WTC11 (cell line): ENCODE data around the gene ARHGAP19. TPM values are rescaled to one million over a fixed set of nuclear protein-coding genes. Genes with fewer than 3 reads are reported as not detected.

Experiments used
- ATAC-seq: fragments of 200-7000 bp; cut with Tn5 transposase; 2 replicates; pipeline ENCODE4 v1.10.0; 2021; ENCODE audit warnings: mild to moderate bottlenecking, moderate library complexity
- CTCF ChIA-PET: fragments of 300-600 bp; sonication (Branson Sonifier 250); formaldehyde crosslinking; loops from one replicate; lab custom pipeline; 2021; ENCODE audit warnings: antibody characterized with exemption; lab: Charles Lee
- POLR2A ChIA-PET: fragments of 350-600 bp; sonication (Branson Sonifier 250); formaldehyde crosslinking; loops from one replicate; lab custom pipeline; 2021; ENCODE audit warnings: antibody characterized with exemption; lab: Charles Lee
- DNase-seq: peaks from one replicate; pipeline ENCODE4 v3.0.0; 2021; ENCODE audit warnings: low spot score
- H3K27ac Mint-ChIP-seq: 2 replicates; pipeline ENCODE4 v1.8.0; 2021; ENCODE audit warnings: mixed read lengths
- H3K27me3 Mint-ChIP-seq: 2 replicates; pipeline ENCODE4 v1.8.0; 2021; ENCODE audit warnings: low read depth, mild to moderate bottlenecking, moderate library complexity, mixed read lengths
- H3K36me3 Mint-ChIP-seq: 2 replicates; pipeline ENCODE4 v1.8.0; 2021; ENCODE audit warnings: mixed read lengths
- H3K4me1 Mint-ChIP-seq: 2 replicates; pipeline ENCODE4 v1.8.0; 2022; ENCODE audit warnings: mixed read lengths
- H3K4me3 Mint-ChIP-seq: 2 replicates; pipeline ENCODE4 v1.8.0; 2021; ENCODE audit warnings: mild to moderate bottlenecking, moderate library complexity, mixed read lengths
- H3K9me3 Mint-ChIP-seq: 2 replicates; pipeline ENCODE4 v1.8.0; 2021; ENCODE audit warnings: mixed read lengths
- ATF1 ChIP-seq: sonication (generic); formaldehyde crosslinking; IDR thresholded peaks from 2 replicates; pipeline ENCODE4 v1.8.1; 2023; ENCODE audit warnings: mild to moderate bottlenecking, moderate library complexity, missing genetic modification reagents
- CDX4 ChIP-seq: fragments of 250-450 bp; sonication (Bioruptor Pico); IDR thresholded peaks from 2 replicates; pipeline ENCODE4 v1.9.0; 2021; ENCODE audit warnings: moderate library complexity, mild to moderate bottlenecking, inconsistent platforms, borderline replicate concordance
- CREB1 ChIP-seq: sonication (generic); formaldehyde crosslinking; IDR thresholded peaks from 2 replicates; pipeline ENCODE4 v1.8.0; 2023; ENCODE audit warnings: mild to moderate bottlenecking, missing genetic modification reagents
- CTCF ChIP-seq: fragments of 200-600 bp; IDR thresholded peaks from 2 replicates; pipeline ENCODE4 v1.8.0; 2022; ENCODE audit warnings: antibody characterized with exemption
- GABPB1 ChIP-seq: sonication (generic); formaldehyde crosslinking; IDR thresholded peaks from 2 replicates; pipeline ENCODE4 v1.8.1; 2023; ENCODE audit warnings: mild to moderate bottlenecking, missing genetic modification reagents
- JUN ChIP-seq: sonication (generic); formaldehyde crosslinking; IDR thresholded peaks from 2 replicates; pipeline ENCODE4 v1.8.0; 2023; ENCODE audit warnings: mild to moderate bottlenecking, missing genetic modification reagents
- NFE2L1 ChIP-seq: sonication (generic); formaldehyde crosslinking; IDR thresholded peaks from 2 replicates; pipeline ENCODE4 v1.8.1; 2023; ENCODE audit warnings: missing genetic modification reagents
- NR1H2 ChIP-seq: sonication (generic); formaldehyde crosslinking; IDR thresholded peaks from 2 replicates; pipeline ENCODE4 v1.9.0; 2021; ENCODE audit warnings: mild to moderate bottlenecking, moderate library complexity, missing genetic modification reagents
- SMAD4 ChIP-seq: sonication (generic); formaldehyde crosslinking; IDR thresholded peaks from 2 replicates; pipeline ENCODE4 v1.8.0; 2022; ENCODE audit warnings: mild to moderate bottlenecking, missing genetic modification reagents
- TCF7 ChIP-seq: sonication (generic); formaldehyde crosslinking; IDR thresholded peaks from 2 replicates; pipeline ENCODE4 v1.8.0; 2022; ENCODE audit warnings: mild to moderate bottlenecking, low read depth, missing genetic modification reagents, moderate library complexity
- TEAD1 ChIP-seq: sonication (generic); formaldehyde crosslinking; IDR thresholded peaks from 2 replicates; pipeline ENCODE4 v1.8.0; 2022; ENCODE audit warnings: mild to moderate bottlenecking, missing genetic modification reagents
- ZNF121 ChIP-seq: sonication (generic); formaldehyde crosslinking; IDR thresholded peaks from 2 replicates; pipeline ENCODE4 v1.8.0; 2023; ENCODE audit warnings: missing genetic modification reagents
- ZNF232 ChIP-seq: sonication (generic); formaldehyde crosslinking; IDR thresholded peaks from 2 replicates; pipeline ENCODE4 v1.8.0; 2022; ENCODE audit warnings: mild to moderate bottlenecking, missing genetic modification reagents
- ZNF425 ChIP-seq: fragments of 250-450 bp; sonication (Bioruptor Pico); conservative IDR thresholded peaks from 2 replicates; pipeline ENCODE4 v1.9.0; 2021; ENCODE audit warnings: mild to moderate bottlenecking
- total RNA-seq: library from RNA; stranded (reverse); gene quantifications from 3 replicates; pipeline ENCODE4 v1.2.3, GENCODE V29; 2021
- TF ChIP-seq, protein P1 (sequence below): sonication (generic); formaldehyde crosslinking; IDR thresholded peaks from 2 replicates; pipeline ENCODE4 v1.8.0; 2023; ENCODE audit warnings: mild to moderate bottlenecking, missing genetic modification reagents
- TF ChIP-seq, protein P2 (sequence below): sonication (generic); formaldehyde crosslinking; IDR thresholded peaks from 2 replicates; pipeline ENCODE4 v1.8.1; 2023; ENCODE audit warnings: mild to moderate bottlenecking, missing genetic modification reagents
- TF ChIP-seq, protein P3 (sequence below): sonication (generic); formaldehyde crosslinking; IDR thresholded peaks from 2 replicates; pipeline ENCODE4 v1.8.1; 2022; ENCODE audit warnings: mild to moderate bottlenecking, moderate library complexity, missing genetic modification reagents
- TF ChIP-seq, protein P4 (sequence below): sonication (generic); formaldehyde crosslinking; IDR thresholded peaks from 2 replicates; pipeline ENCODE4 v1.8.0; 2022; ENCODE audit warnings: mild to moderate bottlenecking, missing genetic modification reagents

ARHGAP19 gene
- total RNA-seq, 1 experiment from 2014 or later = 42.2 TPM

- TF ChIP-seq, protein P1, sequence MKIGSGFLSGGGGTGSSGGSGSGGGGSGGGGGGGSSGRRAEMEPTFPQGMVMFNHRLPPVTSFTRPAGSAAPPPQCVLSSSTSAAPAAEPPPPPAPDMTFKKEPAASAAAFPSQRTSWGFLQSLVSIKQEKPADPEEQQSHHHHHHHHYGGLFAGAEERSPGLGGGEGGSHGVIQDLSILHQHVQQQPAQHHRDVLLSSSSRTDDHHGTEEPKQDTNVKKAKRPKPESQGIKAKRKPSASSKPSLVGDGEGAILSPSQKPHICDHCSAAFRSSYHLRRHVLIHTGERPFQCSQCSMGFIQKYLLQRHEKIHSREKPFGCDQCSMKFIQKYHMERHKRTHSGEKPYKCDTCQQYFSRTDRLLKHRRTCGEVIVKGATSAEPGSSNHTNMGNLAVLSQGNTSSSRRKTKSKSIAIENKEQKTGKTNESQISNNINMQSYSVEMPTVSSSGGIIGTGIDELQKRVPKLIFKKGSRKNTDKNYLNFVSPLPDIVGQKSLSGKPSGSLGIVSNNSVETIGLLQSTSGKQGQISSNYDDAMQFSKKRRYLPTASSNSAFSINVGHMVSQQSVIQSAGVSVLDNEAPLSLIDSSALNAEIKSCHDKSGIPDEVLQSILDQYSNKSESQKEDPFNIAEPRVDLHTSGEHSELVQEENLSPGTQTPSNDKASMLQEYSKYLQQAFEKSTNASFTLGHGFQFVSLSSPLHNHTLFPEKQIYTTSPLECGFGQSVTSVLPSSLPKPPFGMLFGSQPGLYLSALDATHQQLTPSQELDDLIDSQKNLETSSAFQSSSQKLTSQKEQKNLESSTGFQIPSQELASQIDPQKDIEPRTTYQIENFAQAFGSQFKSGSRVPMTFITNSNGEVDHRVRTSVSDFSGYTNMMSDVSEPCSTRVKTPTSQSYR = no peak
- no peak for TF ChIP-seq CDX4 (CRISPR knock-in tag)
- no peak for TF ChIP-seq NR1H2 (CRISPR knock-in tag)
- TF ChIP-seq, protein P2, sequence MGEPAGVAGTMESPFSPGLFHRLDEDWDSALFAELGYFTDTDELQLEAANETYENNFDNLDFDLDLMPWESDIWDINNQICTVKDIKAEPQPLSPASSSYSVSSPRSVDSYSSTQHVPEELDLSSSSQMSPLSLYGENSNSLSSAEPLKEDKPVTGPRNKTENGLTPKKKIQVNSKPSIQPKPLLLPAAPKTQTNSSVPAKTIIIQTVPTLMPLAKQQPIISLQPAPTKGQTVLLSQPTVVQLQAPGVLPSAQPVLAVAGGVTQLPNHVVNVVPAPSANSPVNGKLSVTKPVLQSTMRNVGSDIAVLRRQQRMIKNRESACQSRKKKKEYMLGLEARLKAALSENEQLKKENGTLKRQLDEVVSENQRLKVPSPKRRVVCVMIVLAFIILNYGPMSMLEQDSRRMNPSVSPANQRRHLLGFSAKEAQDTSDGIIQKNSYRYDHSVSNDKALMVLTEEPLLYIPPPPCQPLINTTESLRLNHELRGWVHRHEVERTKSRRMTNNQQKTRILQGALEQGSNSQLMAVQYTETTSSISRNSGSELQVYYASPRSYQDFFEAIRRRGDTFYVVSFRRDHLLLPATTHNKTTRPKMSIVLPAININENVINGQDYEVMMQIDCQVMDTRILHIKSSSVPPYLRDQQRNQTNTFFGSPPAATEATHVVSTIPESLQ (CRISPR knock-in tag) = no peak
- TF ChIP-seq NFE2L1 (CRISPR knock-in tag) = no peak
- no peak for TF ChIP-seq TCF7 (CRISPR knock-in tag)
- TF ChIP-seq TEAD1 (CRISPR knock-in tag) = peak; percentile 57
- TF ChIP-seq, protein P3, sequence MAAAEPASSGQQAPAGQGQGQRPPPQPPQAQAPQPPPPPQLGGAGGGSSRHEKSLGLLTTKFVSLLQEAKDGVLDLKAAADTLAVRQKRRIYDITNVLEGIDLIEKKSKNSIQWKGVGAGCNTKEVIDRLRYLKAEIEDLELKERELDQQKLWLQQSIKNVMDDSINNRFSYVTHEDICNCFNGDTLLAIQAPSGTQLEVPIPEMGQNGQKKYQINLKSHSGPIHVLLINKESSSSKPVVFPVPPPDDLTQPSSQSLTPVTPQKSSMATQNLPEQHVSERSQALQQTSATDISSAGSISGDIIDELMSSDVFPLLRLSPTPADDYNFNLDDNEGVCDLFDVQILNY = no peak
These were observed 44.8 kb upstream of the ARHGAP19 start (continued) for GRCh38 chr10:97336942-97337831.

DNA sequence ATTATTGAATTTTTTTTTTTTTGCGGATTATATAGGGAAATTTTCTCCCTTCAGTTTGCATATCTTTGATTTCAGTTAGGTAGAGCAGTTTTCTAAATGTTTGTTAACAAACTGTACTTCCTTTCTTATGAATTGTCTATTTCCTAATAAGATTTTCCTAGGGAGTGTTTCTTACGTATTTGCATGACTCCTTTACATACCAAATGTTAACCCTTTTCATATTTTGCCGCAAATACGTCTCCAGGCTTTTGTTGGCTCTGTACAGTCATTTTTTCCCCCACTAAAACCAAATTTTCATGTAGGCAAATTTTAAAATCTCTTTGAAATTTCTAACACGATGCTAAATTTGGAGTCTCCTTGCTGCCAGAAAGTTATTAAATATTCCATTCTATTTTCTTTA lies 44.0 kb upstream of the ARHGAP19 start:
- ChIA-PET POLR2A (interaction anchor here (1.1 kb wide), 1 partner anchor 44 kb away, joined by 3 read pairs; the partner anchor contains the start of gene ARHGAP19), CTCF (interaction anchor here (1.0 kb wide), 1 partner anchor 58 kb away, joined by 4 read pairs; no protein-coding TSS in a partner anchor)
- no peaks in the 10 kb centered on the region for H3K9me3 Mint-ChIP-seq
- H3K4me3 Mint-ChIP-seq = peak overlapping the region; percentile 60
- ATAC-seq (no peak), DNase-seq (no peak)
- H3K27me3 Mint-ChIP-seq = no peaks in the 10 kb centered on the region
- H3K36me3 Mint-ChIP-seq = no peaks in the 10 kb centered on the region
- H3K27ac Mint-ChIP-seq = peak overlapping the region; percentile 92
- peaks cover 50% of the 10 kb centered on the region for H3K4me1 Mint-ChIP-seq
- TF ChIP-seq, protein P4, sequence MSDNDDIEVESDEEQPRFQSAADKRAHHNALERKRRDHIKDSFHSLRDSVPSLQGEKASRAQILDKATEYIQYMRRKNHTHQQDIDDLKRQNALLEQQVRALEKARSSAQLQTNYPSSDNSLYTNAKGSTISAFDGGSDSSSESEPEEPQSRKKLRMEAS (CRISPR knock-in tag) = no peak

GRCh38 chr10:97336006-97336405 lies 43.6 kb upstream of the ARHGAP19 start:
- peak overlapping the region; percentile 60 for H3K4me3 Mint-ChIP-seq
- H3K27ac Mint-ChIP-seq = peak overlapping the region; percentile 92
- H3K36me3 Mint-ChIP-seq = 0 out of 2 replicates have a peak, but pooled peaks cover 3% of the 10 kb centered on the region
- POLR2A ChIA-PET = no interaction called here
- DNase-seq (no peak), ATAC-seq (no peak)
- H3K9me3 Mint-ChIP-seq = no peaks in the 10 kb centered on the region
- CTCF ChIA-PET = no interaction called here
- H3K27me3 Mint-ChIP-seq = no peaks in the 10 kb centered on the region
- peaks cover 55% of the 10 kb centered on the region for H3K4me1 Mint-ChIP-seq
- TF ChIP-seq ZNF121 (CRISPR knock-in tag) (no peak), ATF1 (CRISPR knock-in tag) (no peak), CTCF (no peak), ZNF232 (CRISPR knock-in tag) (no peak), CREB1 (no peak), SMAD4 (CRISPR knock-in tag) (no peak), GABPB1 (no peak), ZNF425 (CRISPR knock-in tag) (no peak), JUN (CRISPR knock-in tag) (no peak), CDX4 (CRISPR knock-in tag) (no peak)
- TF ChIP-seq, protein P2 (CRISPR knock-in tag) = no peak
